Activated CD8-positive, alpha-beta T cell treated with anti-CD3 and anti-CD28 coated beads for 36 hours (primary cell): Measurements from ENCODE around the gene SPINDOC. TPM values are rescaled to one million over a fixed set of nuclear protein-coding genes. Genes with fewer than 3 reads are reported as not detected.

Experiments used
- ATAC-seq: fragments of 200-7000 bp; cut with Tn5 transposase; one replicate; pipeline ENCODE4 v1.10.0; 2021; ENCODE audit warnings: mild to moderate bottlenecking, moderate library complexity
- CTCF ChIA-PET: fragments of 350-600 bp; sonication (Branson Sonifier 250); formaldehyde crosslinking; loops from one replicate; lab custom pipeline; 2021; ENCODE audit warnings: antibody characterized with exemption; lab: Charles Lee
- POLR2A ChIA-PET: fragments of 350-600 bp; sonication (Branson Sonifier 250); formaldehyde crosslinking; loops from one replicate; lab custom pipeline; 2021; ENCODE audit warnings: antibody characterized with exemption; lab: Charles Lee
- DNase-seq: peaks from one replicate; pipeline ENCODE4 v3.0.0-alpha.2; 2020
- H3K27ac Mint-ChIP-seq: one replicate; pipeline ENCODE4 v1.8.0; 2021; ENCODE audit warnings: mild to moderate bottlenecking, mixed read lengths
- H3K27me3 Mint-ChIP-seq: one replicate; pipeline ENCODE4 v1.8.0; 2021; ENCODE audit warnings: mixed read lengths
- H3K36me3 Mint-ChIP-seq: one replicate; pipeline ENCODE4 v1.8.0; 2021; ENCODE audit warnings: low read depth, mixed read lengths
- H3K4me1 Mint-ChIP-seq: one replicate; pipeline ENCODE4 v1.8.0; 2021; ENCODE audit warnings: low read depth, mixed read lengths
- H3K4me3 Mint-ChIP-seq: one replicate; pipeline ENCODE4 v1.8.0; 2021; ENCODE audit warnings: mild to moderate bottlenecking, moderate library complexity, mixed read lengths
- H3K9me3 Mint-ChIP-seq: one replicate; pipeline ENCODE4 v1.8.0; 2021; ENCODE audit warnings: mixed read lengths
- intact Hi-C: fragments of 100-400 bp; cut with micrococcal nuclease; formaldehyde crosslinking; loops from one replicate; pipeline ENCODE4 v1.10.0; 2022
- total RNA-seq, 2 experiments: library from RNA; stranded (reverse); gene quantifications; one replicate each; pipeline ENCODE4 v1.2.3, GENCODE V29; 2021
- TF ChIP-seq, protein P1 (sequence below): fragments of 200-600 bp; IDR thresholded peaks from one replicate; pipeline ENCODE4 v1.8.0; 2022; ENCODE audit warnings: antibody characterized with exemption, mild to moderate bottlenecking

SPINDOC gene
- total RNA-seq, 2 experiments from 2014 or later = 28.4 to 29.0 TPM

GRCh38 chr11:63837027-63837688, 23.9 kb downstream of the SPINDOC start:
- ChIA-PET CTCF (interaction anchor here (0.6 to 8.9 kb wide), 57 partner anchors 9 to 348 kb away, joined by 3 to 146 read pairs (median 6); partner anchors contain the start of genes COX8A, RCOR2 and ZFTA), POLR2A (interaction anchor here (0.6 to 2.3 kb wide), 7 partner anchors 39 to 328 kb away, joined by 3 to 9 read pairs (median 3); partner anchors contain the start of genes MACROD1 and RCOR2)
- ATAC-seq (no peak), DNase-seq (peak; percentile 84)
- Mint-ChIP-seq H3K4me3 (no peak overlapping the region), H3K36me3 (peaks cover 12% of the 10 kb centered on the region), H3K27ac (peak overlapping the region; percentile 86), H3K27me3 (no peaks in the 10 kb centered on the region), H3K4me1 (peaks cover 32% of the 10 kb centered on the region), H3K9me3 (no peaks in the 10 kb centered on the region)
- TF ChIP-seq, protein P1, sequence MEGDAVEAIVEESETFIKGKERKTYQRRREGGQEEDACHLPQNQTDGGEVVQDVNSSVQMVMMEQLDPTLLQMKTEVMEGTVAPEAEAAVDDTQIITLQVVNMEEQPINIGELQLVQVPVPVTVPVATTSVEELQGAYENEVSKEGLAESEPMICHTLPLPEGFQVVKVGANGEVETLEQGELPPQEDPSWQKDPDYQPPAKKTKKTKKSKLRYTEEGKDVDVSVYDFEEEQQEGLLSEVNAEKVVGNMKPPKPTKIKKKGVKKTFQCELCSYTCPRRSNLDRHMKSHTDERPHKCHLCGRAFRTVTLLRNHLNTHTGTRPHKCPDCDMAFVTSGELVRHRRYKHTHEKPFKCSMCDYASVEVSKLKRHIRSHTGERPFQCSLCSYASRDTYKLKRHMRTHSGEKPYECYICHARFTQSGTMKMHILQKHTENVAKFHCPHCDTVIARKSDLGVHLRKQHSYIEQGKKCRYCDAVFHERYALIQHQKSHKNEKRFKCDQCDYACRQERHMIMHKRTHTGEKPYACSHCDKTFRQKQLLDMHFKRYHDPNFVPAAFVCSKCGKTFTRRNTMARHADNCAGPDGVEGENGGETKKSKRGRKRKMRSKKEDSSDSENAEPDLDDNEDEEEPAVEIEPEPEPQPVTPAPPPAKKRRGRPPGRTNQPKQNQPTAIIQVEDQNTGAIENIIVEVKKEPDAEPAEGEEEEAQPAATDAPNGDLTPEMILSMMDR = peak; percentile 91
- intact Hi-C loops = loop anchor here (2.0 to 10.0 kb wide), 4 partner anchors 35 to 308 kb away; no protein-coding TSS in a partner anchor

GRCh38 chr11:63837739-63838138, 24.5 kb downstream of the SPINDOC start:
- CTCF ChIA-PET = interaction anchor here (0.7 to 8.9 kb wide), 43 partner anchors 8 to 347 kb away, joined by 3 to 146 read pairs (median 7); partner anchors contain the start of genes COX8A and RCOR2
- no peaks in the 10 kb centered on the region for H3K27me3 Mint-ChIP-seq
- ATAC-seq (no peak), DNase-seq (no peak)
- no peaks in the 10 kb centered on the region for H3K9me3 Mint-ChIP-seq
- H3K4me1 Mint-ChIP-seq = peaks cover 37% of the 10 kb centered on the region
- H3K27ac Mint-ChIP-seq = peak overlapping the region; percentile 86
- intact Hi-C loops = loop anchor here (2.0 to 10.0 kb wide), 4 partner anchors 35 to 307 kb away; no protein-coding TSS in a partner anchor
- TF ChIP-seq, protein P1 = no peak
- H3K4me3 Mint-ChIP-seq = peak overlapping the region; percentile 73
- POLR2A ChIA-PET = interaction anchor here (0.6 to 2.3 kb wide), 8 partner anchors 28 to 328 kb away, joined by 3 to 9 read pairs (median 4); partner anchors contain the start of genes MACROD1 and RCOR2
- peaks cover 13% of the 10 kb centered on the region for H3K36me3 Mint-ChIP-seq

- DNase-seq (no peak), ATAC-seq (no peak)
- Mint-ChIP-seq H3K27ac (peak overlapping the region; percentile 86), H3K4me3 (peak overlapping the region; percentile 73), H3K27me3 (no peaks in the 10 kb centered on the region), H3K36me3 (peaks cover 18% of the 10 kb centered on the region), H3K9me3 (no peaks in the 10 kb centered on the region), H3K4me1 (peaks cover 42% of the 10 kb centered on the region)
- ChIA-PET CTCF (interaction anchor here (0.7 to 8.9 kb wide), 39 partner anchors 8 to 347 kb away, joined by 3 to 146 read pairs (median 7); partner anchors contain the start of genes RCOR2, SPINDOC and ZFTA), POLR2A (interaction anchor here (0.5 to 2.3 kb wide), 9 partner anchors 25 to 87 kb away, joined by 3 to 9 read pairs (median 3); partner anchors contain the start of genes RCOR2 and ZFTA)
- TF ChIP-seq, protein P1 = no peak
- intact Hi-C loops = loop anchor here (5.0 to 10.0 kb wide), 3 partner anchors 34 to 307 kb away; no protein-coding TSS in a partner anchor
These were observed 25.0 kb downstream of the SPINDOC start for GRCh38 chr11:63838150-63838677.

- peaks cover 46% of the 10 kb centered on the region for H3K4me1 Mint-ChIP-seq
- TF ChIP-seq, protein P1 = no peak
These were observed 25.6 kb downstream of the SPINDOC start, which contains the start of gene MARK2 for GRCh38 chr11:63838678-63839507. Gene MARK2 (plus strand): TSS chr11:63839110. CDS start chr11:63839507, 397 bp downstream.

More at GRCh38 chr11:63838678-63839507, 25.6 kb downstream of the SPINDOC start, which contains the start of gene MARK2:
- ChIA-PET CTCF (interaction anchor here (0.8 to 8.9 kb wide), 25 partner anchors 9 to 309 kb away, joined by 3 to 146 read pairs (median 11); partner anchors contain the start of genes RCOR2, SPINDOC and ZFTA), POLR2A (interaction anchor here (0.5 to 2.3 kb wide), 11 partner anchors 12 to 136 kb away, joined by 3 to 9 read pairs (median 3); partner anchors contain the start of genes COX8A and ZFTA)
- Mint-ChIP-seq H3K27me3 (no peaks in the 10 kb centered on the region), H3K36me3 (peaks cover 19% of the 10 kb centered on the region), H3K4me3 (peak within 1 kb of the TSS; percentile 98), H3K27ac (peak within 1 kb of the TSS; percentile 93), H3K9me3 (no peaks in the 10 kb centered on the region)
- ATAC-seq (peak; percentile 90), DNase-seq (peak; percentile 99)
- intact Hi-C loops = loop anchor here (5.0 to 10.0 kb wide), 3 partner anchors 33 to 306 kb away; no protein-coding TSS in a partner anchor
